ENCODE data around the gene UMPS. TPM values are rescaled to one million over a fixed set of nuclear protein-coding genes. Genes with fewer than 3 reads are reported as not detected.
A peak's percentile ranks its signal among the peaks of the same experiment; 100 is the strongest.
"Not testable (repeated sequence)": the region's sequence is repeated elsewhere in the genome, so short reads cannot be mapped to it uniquely, and the experiment has no call there.

The UMPS gene
- total RNA-seq, 1 donor from 2014 or later, result 47.6 TPM

DNA sequence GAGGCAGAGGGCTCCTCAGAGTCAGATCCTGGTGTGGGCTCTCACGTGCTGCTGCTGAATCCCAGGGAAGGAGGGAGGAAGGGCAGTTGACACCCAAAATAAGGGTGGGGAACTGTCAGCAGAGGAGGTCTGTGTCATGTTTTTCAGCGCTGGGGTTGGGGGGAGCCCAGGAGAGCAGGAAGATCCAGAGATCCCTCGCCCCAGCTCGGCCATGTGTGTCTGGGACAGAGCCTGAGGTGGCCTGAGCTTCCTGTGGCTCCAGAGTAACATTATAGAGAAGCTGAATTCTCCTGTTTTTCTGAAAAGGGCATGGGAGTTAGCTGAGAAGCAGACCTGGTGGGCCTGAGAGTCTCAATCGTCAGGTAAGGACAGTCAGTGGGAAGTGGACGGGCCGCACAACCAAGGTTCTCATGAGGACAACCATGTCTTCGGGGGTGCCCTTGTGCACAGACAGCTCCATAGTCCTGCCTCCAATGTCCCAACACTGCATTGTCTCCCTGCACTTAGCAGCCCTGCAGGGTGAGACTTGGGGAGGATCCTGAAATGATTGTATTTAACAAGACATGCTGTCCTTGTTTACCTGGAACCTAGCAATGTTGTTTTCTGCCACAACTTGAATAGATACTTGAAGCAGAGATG lies 18.4 kb downstream of the UMPS start:
- Histone ChIP-seq H2AFZ (replicated peaks) (no peak overlapping the region), H3K36me3 (peaks cover 4% of the 10 kb centered on the region), H3K27ac (no peak overlapping the region), H4K20me1 (ENCODE audit: low read depth) (no peaks in the 10 kb centered on the region), H3K4me1 (no peaks in the 10 kb centered on the region), H3F3A (ENCODE audit: low read depth) (peaks cover 16% of the 10 kb centered on the region), H3K4me2 (no peak overlapping the region), H3K4me3 (no peak overlapping the region), H3K27me3 (no peaks in the 10 kb centered on the region), H3K79me2 (ENCODE audit: low read depth) (no peaks in the 10 kb centered on the region), H3K9me3 (ENCODE audit: low read depth) (no peaks in the 10 kb centered on the region), H3K9ac (no peak overlapping the region)
- Mint-ChIP-seq H3K4me1 (peaks cover 3% of the 10 kb centered on the region), H3K9me3 (peaks cover 10% of the 10 kb centered on the region), H3K4me3 (no peak overlapping the region), H3K27ac (no peak overlapping the region), H3K27me3 (ENCODE audit: insufficient read depth, low read depth) (peaks cover 10% of the 10 kb centered on the region), H3K36me3 (peaks cover 21% of the 10 kb centered on the region)
- DNase-seq (ENCODE audit: low spot score), result no peak
- TF ChIP-seq, protein P1, sequence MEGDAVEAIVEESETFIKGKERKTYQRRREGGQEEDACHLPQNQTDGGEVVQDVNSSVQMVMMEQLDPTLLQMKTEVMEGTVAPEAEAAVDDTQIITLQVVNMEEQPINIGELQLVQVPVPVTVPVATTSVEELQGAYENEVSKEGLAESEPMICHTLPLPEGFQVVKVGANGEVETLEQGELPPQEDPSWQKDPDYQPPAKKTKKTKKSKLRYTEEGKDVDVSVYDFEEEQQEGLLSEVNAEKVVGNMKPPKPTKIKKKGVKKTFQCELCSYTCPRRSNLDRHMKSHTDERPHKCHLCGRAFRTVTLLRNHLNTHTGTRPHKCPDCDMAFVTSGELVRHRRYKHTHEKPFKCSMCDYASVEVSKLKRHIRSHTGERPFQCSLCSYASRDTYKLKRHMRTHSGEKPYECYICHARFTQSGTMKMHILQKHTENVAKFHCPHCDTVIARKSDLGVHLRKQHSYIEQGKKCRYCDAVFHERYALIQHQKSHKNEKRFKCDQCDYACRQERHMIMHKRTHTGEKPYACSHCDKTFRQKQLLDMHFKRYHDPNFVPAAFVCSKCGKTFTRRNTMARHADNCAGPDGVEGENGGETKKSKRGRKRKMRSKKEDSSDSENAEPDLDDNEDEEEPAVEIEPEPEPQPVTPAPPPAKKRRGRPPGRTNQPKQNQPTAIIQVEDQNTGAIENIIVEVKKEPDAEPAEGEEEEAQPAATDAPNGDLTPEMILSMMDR (IDR thresholded peaks at IDR 0.05), result no peak
- TF ChIP-seq EZH2phosphoT487 (IDR thresholded peaks at IDR 0.05), result no peak
- no peak for TF ChIP-seq EZH2 (IDR thresholded peaks at IDR 0.05)

- Mint-ChIP-seq H3K36me3 (peaks cover 16% of the 10 kb centered on the region), H3K9me3 (peaks cover 10% of the 10 kb centered on the region), H3K27me3 (ENCODE audit: insufficient read depth, low read depth) (peaks cover 12% of the 10 kb centered on the region)
- not testable (repeated sequence) for H2AFZ ChIP-seq (replicated peaks); H3K4me2 ChIP-seq; DNase-seq (ENCODE audit: low spot score); H3K4me3 ChIP-seq; H3K36me3 ChIP-seq; H3K9ac ChIP-seq; H3K4me1 ChIP-seq; H3K27me3 ChIP-seq; H3K27ac Mint-ChIP-seq; H3K4me1 Mint-ChIP-seq; H3K27ac ChIP-seq; H3K4me3 Mint-ChIP-seq; H3K9me3 ChIP-seq (ENCODE audit: low read depth); H4K20me1 ChIP-seq (ENCODE audit: low read depth); H3K79me2 ChIP-seq (ENCODE audit: low read depth)
- peaks cover 16% of the 10 kb centered on the region for H3F3A ChIP-seq (ENCODE audit: low read depth)
Measured at GRCh38 chr3:124749877-124750276, 19.6 kb downstream of the UMPS start.

GRCh38 chr3:124751501-124751900 lies 21.2 kb downstream of the UMPS start:
- no peaks in the 10 kb centered on the region for H3K9me3 ChIP-seq (ENCODE audit: low read depth)
- TF ChIP-seq EZH2phosphoT487 (IDR thresholded peaks at IDR 0.05) (no peak), EZH2 (IDR thresholded peaks at IDR 0.05) (no peak)
- TF ChIP-seq, protein P1 (IDR thresholded peaks at IDR 0.05), result no peak
- H3K27ac ChIP-seq, result no peak overlapping the region
- no peak overlapping the region for H3K4me2 ChIP-seq
- Mint-ChIP-seq H3K27ac (no peak overlapping the region), H3K4me1 (peaks cover 15% of the 10 kb centered on the region), H3K4me3 (no peak overlapping the region), H3K36me3 (peaks cover 9% of the 10 kb centered on the region), H3K27me3 (ENCODE audit: insufficient read depth, low read depth) (peaks cover 12% of the 10 kb centered on the region), H3K9me3 (peaks cover 10% of the 10 kb centered on the region)
- H3F3A ChIP-seq (ENCODE audit: low read depth), result peaks cover 12% of the 10 kb centered on the region
- no peaks in the 10 kb centered on the region for H3K36me3 ChIP-seq
- no peaks in the 10 kb centered on the region for H3K79me2 ChIP-seq (ENCODE audit: low read depth)
- H3K4me3 ChIP-seq, result no peak overlapping the region
- H2AFZ ChIP-seq (replicated peaks), result no peak overlapping the region
- H4K20me1 ChIP-seq (ENCODE audit: low read depth), result no peaks in the 10 kb centered on the region
- DNase-seq (ENCODE audit: low spot score), result no peak
- H3K9ac ChIP-seq, result no peak overlapping the region
- H3K4me1 ChIP-seq, result no peaks in the 10 kb centered on the region
- H3K27me3 ChIP-seq, result no peaks in the 10 kb centered on the region

DNA sequence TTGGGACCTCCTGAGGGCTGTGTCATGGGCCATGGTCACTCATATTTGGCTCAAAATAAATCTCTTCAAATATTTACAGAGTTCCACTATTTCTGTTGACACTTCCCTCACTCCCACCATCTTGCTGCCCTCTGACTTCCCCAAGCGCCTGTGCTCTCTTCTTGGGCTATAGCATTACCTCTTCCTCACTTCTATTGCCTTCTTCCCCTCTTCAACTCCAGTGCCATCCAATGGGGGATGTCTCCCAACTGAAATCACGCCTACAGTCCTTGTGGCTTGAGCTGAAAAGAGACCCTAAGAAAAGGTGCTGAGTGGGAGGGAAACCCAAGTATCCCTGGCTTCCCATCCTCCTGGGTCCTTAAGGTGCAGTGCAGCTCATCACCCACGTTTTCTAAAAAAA lies 21.8 kb downstream of the UMPS start:
- no peaks in the 10 kb centered on the region for H3K27me3 ChIP-seq
- H3K4me1 ChIP-seq, result no peaks in the 10 kb centered on the region
- no peaks in the 10 kb centered on the region for H3K79me2 ChIP-seq (ENCODE audit: low read depth)
- no peak overlapping the region for H2AFZ ChIP-seq (replicated peaks)
- H3K27ac ChIP-seq, result no peak overlapping the region
- Mint-ChIP-seq H3K27ac (no peak overlapping the region), H3K36me3 (peaks cover 8% of the 10 kb centered on the region), H3K9me3 (peaks cover 10% of the 10 kb centered on the region), H3K27me3 (ENCODE audit: insufficient read depth, low read depth) (peaks cover 14% of the 10 kb centered on the region), H3K4me1 (peaks cover 15% of the 10 kb centered on the region), H3K4me3 (no peak overlapping the region)
- TF ChIP-seq EZH2phosphoT487 (IDR thresholded peaks at IDR 0.05), result no peak
- TF ChIP-seq, protein P1 (IDR thresholded peaks at IDR 0.05), result no peak
- DNase-seq (ENCODE audit: low spot score), result no peak
- no peak overlapping the region for H3K9ac ChIP-seq
- H3K36me3 ChIP-seq, result no peaks in the 10 kb centered on the region
- peaks cover 12% of the 10 kb centered on the region for H3F3A ChIP-seq (ENCODE audit: low read depth)
- no peak overlapping the region for H3K4me3 ChIP-seq
- no peak overlapping the region for H3K4me2 ChIP-seq
- H3K9me3 ChIP-seq (ENCODE audit: low read depth), result no peaks in the 10 kb centered on the region
- H4K20me1 ChIP-seq (ENCODE audit: low read depth), result no peaks in the 10 kb centered on the region

DNA sequence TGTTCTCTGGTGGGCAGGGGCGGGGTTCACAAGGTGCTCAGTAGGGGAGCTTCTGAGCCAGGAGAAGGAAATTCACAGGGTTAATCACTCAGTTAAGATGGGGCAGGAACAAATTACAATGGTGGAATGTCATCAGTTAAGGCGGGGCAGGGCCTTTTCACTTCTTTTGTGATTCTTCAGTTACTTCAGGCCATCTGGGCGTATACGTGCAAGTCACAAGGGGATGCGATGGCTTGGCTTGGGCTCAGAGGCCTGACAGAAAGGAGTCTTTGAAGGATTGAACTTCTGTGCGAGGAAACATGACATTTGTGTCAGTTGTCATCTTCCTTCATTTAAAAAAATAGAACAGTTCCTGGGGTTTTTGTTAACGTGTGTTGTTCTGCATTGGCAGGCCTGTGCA lies 27.7 kb downstream of the UMPS start:
- Histone ChIP-seq H3F3A (ENCODE audit: low read depth) (peaks cover 12% of the 10 kb centered on the region), H3K4me2 (peak overlapping the region; percentile 12), H3K4me1 (peaks cover 12% of the 10 kb centered on the region)
- H3K27ac ChIP-seq; H3K79me2 ChIP-seq (ENCODE audit: low read depth); DNase-seq (ENCODE audit: low spot score); H4K20me1 ChIP-seq (ENCODE audit: low read depth); H3K9ac ChIP-seq; H3K9me3 Mint-ChIP-seq; H3K27me3 ChIP-seq; H3K4me3 Mint-ChIP-seq; H3K27ac Mint-ChIP-seq; H3K36me3 Mint-ChIP-seq; H3K4me3 ChIP-seq; H2AFZ ChIP-seq (replicated peaks); H3K36me3 ChIP-seq; H3K9me3 ChIP-seq (ENCODE audit: low read depth): not testable (repeated sequence)
- peaks cover 19% of the 10 kb centered on the region for H3K27me3 Mint-ChIP-seq (ENCODE audit: insufficient read depth, low read depth)
- H3K4me1 Mint-ChIP-seq, result peaks cover 22% of the 10 kb centered on the region
